Lower leg skin (tissue), 3 donors: ENCODE measurements around the gene VWDE.

Source experiments
- CTCF ChIP-seq, 3 donors: fragments of 450-650 bp; IDR thresholded peaks; one replicate each; pipeline ENCODE4 v1.5.1; 2016; ENCODE audit warnings: antibody characterized with exemption in 3 of 3, mild to moderate bottlenecking in 3 of 3, moderate library complexity in 2 of 3
- POLR2A ChIP-seq, 2 donors: fragments of 450-650 bp; IDR thresholded peaks; one replicate each; pipeline ENCODE4 v1.6.1; 2016 to 2017; ENCODE audit warnings: antibody characterized with exemption in 2 of 2, mild to moderate bottlenecking in 1 of 2, moderate library complexity in 1 of 2

- no peak for TF ChIP-seq CTCF (IDR thresholded peaks at IDR 0.05)
- no peak for TF ChIP-seq POLR2A (IDR thresholded peaks at IDR 0.05)
Observed at GRCh38 chr7:12434012-12434642, 30.5 kb upstream of the VWDE start.
